ENCODE data around the gene SERPINA10.

Gene SERPINA10

GRCh38 chr14:94321421-94322271 lies 28.6 kb upstream of the SERPINA10 start:
- H3K4me1 ChIP-seq (ENCODE audit: insufficient read depth, low read length, poor library complexity, severe bottlenecking), result no peaks in the 10 kb centered on the region
- no peaks in the 10 kb centered on the region for H3K27me3 ChIP-seq (ENCODE audit: insufficient read depth, low read length, poor library complexity, severe bottlenecking)
- H4K20me1 ChIP-seq (ENCODE audit: insufficient read depth, low read length, poor library complexity, severe bottlenecking), result no peaks in the 10 kb centered on the region
- no peaks in the 10 kb centered on the region for H3K9me3 ChIP-seq (ENCODE audit: insufficient read depth, low read depth, low read length)
- H3K79me2 ChIP-seq (ENCODE audit: insufficient read depth, low read length), result no peaks in the 10 kb centered on the region
- H3K4me2 ChIP-seq (ENCODE audit: low read depth, low read length, poor library complexity, severe bottlenecking), result no peak overlapping the region
- H3K9ac ChIP-seq (ENCODE audit: low read depth, low read length, poor library complexity, severe bottlenecking), result no peak overlapping the region
- no peak overlapping the region for H3K4me3 ChIP-seq (ENCODE audit: low read length, poor library complexity, severe bottlenecking)
- H3F3A ChIP-seq (ENCODE audit: low read depth), result no peaks in the 10 kb centered on the region
- H3K36me3 ChIP-seq (ENCODE audit: insufficient read depth, low read length), result no peaks in the 10 kb centered on the region
- TF ChIP-seq CTCF (conservative IDR thresholded peaks at IDR 0.05; ENCODE audit: low read length), result no peak
- no peak for TF ChIP-seq EZH2phosphoT487 (IDR thresholded peaks at IDR 0.05; ENCODE audit: borderline replicate concordance)
- no peak overlapping the region for H2AFZ ChIP-seq (ENCODE audit: low read length)
- no peaks in the 10 kb centered on the region; the same call in 1 of the 2 replicates for H3K9me2 ChIP-seq (replicated peaks; ENCODE audit: low read depth, low read length)

GRCh38 chr14:94320243-94320642 lies 27.2 kb upstream of the SERPINA10 start:
- Histone ChIP-seq H3K79me2 (ENCODE audit: insufficient read depth, low read length) (no peaks in the 10 kb centered on the region), H4K20me1 (ENCODE audit: insufficient read depth, low read length, poor library complexity, severe bottlenecking) (no peaks in the 10 kb centered on the region), H3K4me1 (ENCODE audit: insufficient read depth, low read length, poor library complexity, severe bottlenecking) (no peaks in the 10 kb centered on the region), H3K27me3 (ENCODE audit: insufficient read depth, low read length, poor library complexity, severe bottlenecking) (no peaks in the 10 kb centered on the region), H2AFZ (ENCODE audit: low read length) (no peak overlapping the region), H3K9me2 (replicated peaks; ENCODE audit: low read depth, low read length) (no peaks in the 10 kb centered on the region; the same call in 1 of the 2 replicates), H3K36me3 (ENCODE audit: insufficient read depth, low read length) (no peaks in the 10 kb centered on the region), H3F3A (ENCODE audit: low read depth) (no peaks in the 10 kb centered on the region), H3K9me3 (ENCODE audit: insufficient read depth, low read depth, low read length) (no peaks in the 10 kb centered on the region), H3K9ac (ENCODE audit: low read depth, low read length, poor library complexity, severe bottlenecking) (no peak overlapping the region), H3K4me2 (ENCODE audit: low read depth, low read length, poor library complexity, severe bottlenecking) (no peak overlapping the region), H3K4me3 (ENCODE audit: low read length, poor library complexity, severe bottlenecking) (no peak overlapping the region)
- TF ChIP-seq CTCF (conservative IDR thresholded peaks at IDR 0.05; ENCODE audit: low read length), result no peak
- no peak for TF ChIP-seq EZH2phosphoT487 (IDR thresholded peaks at IDR 0.05; ENCODE audit: borderline replicate concordance)

GRCh38 chr14:94317259-94317658 lies 24.2 kb upstream of the SERPINA10 start:
- no peaks in the 10 kb centered on the region for H3F3A ChIP-seq (ENCODE audit: low read depth)
- H4K20me1 ChIP-seq (ENCODE audit: insufficient read depth, low read length, poor library complexity, severe bottlenecking), result no peaks in the 10 kb centered on the region
- TF ChIP-seq EZH2phosphoT487 (IDR thresholded peaks at IDR 0.05; ENCODE audit: borderline replicate concordance), result no peak
- TF ChIP-seq CTCF (conservative IDR thresholded peaks at IDR 0.05; ENCODE audit: low read length), result no peak
- no peak overlapping the region for H3K4me3 ChIP-seq (ENCODE audit: low read length, poor library complexity, severe bottlenecking)
- H2AFZ ChIP-seq (ENCODE audit: low read length), result no peak overlapping the region
- H3K27me3 ChIP-seq (ENCODE audit: insufficient read depth, low read length, poor library complexity, severe bottlenecking), result no peaks in the 10 kb centered on the region
- H3K9me2 ChIP-seq (replicated peaks; ENCODE audit: low read depth, low read length), result no peaks in the 10 kb centered on the region; the same call in 1 of the 2 replicates
- no peaks in the 10 kb centered on the region for H3K79me2 ChIP-seq (ENCODE audit: insufficient read depth, low read length)
- no peak overlapping the region for H3K4me2 ChIP-seq (ENCODE audit: low read depth, low read length, poor library complexity, severe bottlenecking)
- no peak overlapping the region for H3K9ac ChIP-seq (ENCODE audit: low read depth, low read length, poor library complexity, severe bottlenecking)
- no peaks in the 10 kb centered on the region for H3K36me3 ChIP-seq (ENCODE audit: insufficient read depth, low read length)
- H3K9me3 ChIP-seq (ENCODE audit: insufficient read depth, low read depth, low read length), result no peaks in the 10 kb centered on the region
- no peaks in the 10 kb centered on the region for H3K4me1 ChIP-seq (ENCODE audit: insufficient read depth, low read length, poor library complexity, severe bottlenecking)
